ENCODE measurements around the gene TTLL9.

The TTLL9 gene

DNA sequence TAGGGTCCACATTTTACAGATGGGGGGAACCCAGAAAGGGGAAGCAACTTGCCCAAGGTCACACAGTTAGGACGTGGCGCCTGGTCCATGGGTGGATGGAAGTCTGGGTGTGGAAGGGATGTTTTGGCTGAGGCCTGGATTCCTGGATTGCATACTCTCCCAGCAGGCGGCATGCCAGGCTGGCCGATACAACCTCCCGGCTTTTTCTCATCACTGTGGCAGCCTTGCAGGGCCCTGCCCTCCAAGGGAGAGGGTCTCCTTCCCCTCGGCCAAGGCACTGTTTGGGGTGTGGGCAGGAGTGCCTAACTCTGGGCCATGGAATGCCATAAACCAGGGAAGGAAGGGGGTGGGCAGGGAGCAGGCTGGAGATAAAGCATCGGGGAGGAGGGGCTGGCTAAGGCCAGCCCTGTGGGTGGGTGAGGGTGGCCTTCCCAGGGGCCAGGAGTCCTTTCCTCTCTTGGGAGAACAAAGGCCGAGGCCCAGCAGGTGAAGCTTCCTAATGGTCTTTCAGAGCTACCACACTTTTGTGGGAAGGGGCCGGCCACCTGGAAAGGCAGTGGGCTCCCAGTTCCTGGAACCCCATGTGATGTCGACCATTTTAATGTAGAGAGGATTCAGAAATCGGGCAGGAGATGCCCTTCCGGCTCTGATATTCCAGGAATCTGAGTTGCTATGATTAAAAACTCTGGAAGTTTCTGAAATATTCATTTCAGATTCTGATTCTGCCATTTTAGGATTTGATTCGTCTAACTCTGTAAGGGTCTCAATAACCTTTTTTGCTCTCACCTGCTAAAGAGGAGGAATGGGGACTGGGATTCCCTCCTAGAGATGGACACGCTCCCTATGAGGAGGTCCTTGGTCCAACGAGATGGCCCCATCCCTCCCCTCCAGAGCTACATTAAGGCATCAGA, 29.3 kb upstream of the TTLL9 start:
- no peak for TF ChIP-seq ISL1 (CRISPR knock-in tag; IDR thresholded peaks at IDR 0.05)
- no peak for TF ChIP-seq ESRRG (CRISPR knock-in tag; IDR thresholded peaks at IDR 0.05)
- TF ChIP-seq ZNF565 (CRISPR knock-in tag; conservative IDR thresholded peaks at IDR 0.05; ENCODE audit: low read depth) = no peak
- TF ChIP-seq, protein P1, sequence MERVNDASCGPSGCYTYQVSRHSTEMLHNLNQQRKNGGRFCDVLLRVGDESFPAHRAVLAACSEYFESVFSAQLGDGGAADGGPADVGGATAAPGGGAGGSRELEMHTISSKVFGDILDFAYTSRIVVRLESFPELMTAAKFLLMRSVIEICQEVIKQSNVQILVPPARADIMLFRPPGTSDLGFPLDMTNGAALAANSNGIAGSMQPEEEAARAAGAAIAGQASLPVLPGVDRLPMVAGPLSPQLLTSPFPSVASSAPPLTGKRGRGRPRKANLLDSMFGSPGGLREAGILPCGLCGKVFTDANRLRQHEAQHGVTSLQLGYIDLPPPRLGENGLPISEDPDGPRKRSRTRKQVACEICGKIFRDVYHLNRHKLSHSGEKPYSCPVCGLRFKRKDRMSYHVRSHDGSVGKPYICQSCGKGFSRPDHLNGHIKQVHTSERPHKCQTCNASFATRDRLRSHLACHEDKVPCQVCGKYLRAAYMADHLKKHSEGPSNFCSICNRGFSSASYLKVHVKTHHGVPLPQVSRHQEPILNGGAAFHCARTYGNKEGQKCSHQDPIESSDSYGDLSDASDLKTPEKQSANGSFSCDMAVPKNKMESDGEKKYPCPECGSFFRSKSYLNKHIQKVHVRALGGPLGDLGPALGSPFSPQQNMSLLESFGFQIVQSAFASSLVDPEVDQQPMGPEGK (CRISPR knock-in tag; IDR thresholded peaks at IDR 0.05; ENCODE audit: borderline replicate concordance) = no peak
- TF ChIP-seq ZC3H10 (CRISPR knock-in tag; IDR thresholded peaks at IDR 0.05) = no peak
- no peak for TF ChIP-seq ZFP30 (CRISPR knock-in tag; IDR thresholded peaks at IDR 0.05)
- no peak for TF ChIP-seq ARNTL (CRISPR knock-in tag; IDR thresholded peaks at IDR 0.05; ENCODE audit: borderline replicate concordance, low read depth)
- TF ChIP-seq, protein P2, sequence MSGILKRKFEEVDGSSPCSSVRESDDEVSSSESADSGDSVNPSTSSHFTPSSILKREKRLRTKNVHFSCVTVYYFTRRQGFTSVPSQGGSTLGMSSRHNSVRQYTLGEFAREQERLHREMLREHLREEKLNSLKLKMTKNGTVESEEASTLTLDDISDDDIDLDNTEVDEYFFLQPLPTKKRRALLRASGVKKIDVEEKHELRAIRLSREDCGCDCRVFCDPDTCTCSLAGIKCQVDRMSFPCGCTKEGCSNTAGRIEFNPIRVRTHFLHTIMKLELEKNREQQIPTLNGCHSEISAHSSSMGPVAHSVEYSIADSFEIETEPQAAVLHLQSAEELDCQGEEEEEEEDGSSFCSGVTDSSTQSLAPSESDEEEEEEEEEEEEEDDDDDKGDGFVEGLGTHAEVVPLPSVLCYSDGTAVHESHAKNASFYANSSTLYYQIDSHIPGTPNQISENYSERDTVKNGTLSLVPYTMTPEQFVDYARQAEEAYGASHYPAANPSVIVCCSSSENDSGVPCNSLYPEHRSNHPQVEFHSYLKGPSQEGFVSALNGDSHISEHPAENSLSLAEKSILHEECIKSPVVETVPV (CRISPR knock-in tag; IDR thresholded peaks at IDR 0.05) = no peak
- no peak for TF ChIP-seq RARB (CRISPR knock-in tag; IDR thresholded peaks at IDR 0.05)
- TF ChIP-seq BACH2 (CRISPR knock-in tag; IDR thresholded peaks at IDR 0.05; ENCODE audit: borderline replicate concordance) = no peak
- no peak for TF ChIP-seq ZNF70 (CRISPR knock-in tag; IDR thresholded peaks at IDR 0.05)
- no peak for TF ChIP-seq OSR1 (CRISPR knock-in tag; IDR thresholded peaks at IDR 0.05)
- TF ChIP-seq ZNF8 (CRISPR knock-in tag; IDR thresholded peaks at IDR 0.05) = no peak
- no peak for TF ChIP-seq ZFP3 (CRISPR knock-in tag; IDR thresholded peaks at IDR 0.05)
- no peak for TF ChIP-seq CSDC2 (CRISPR knock-in tag; IDR thresholded peaks at IDR 0.05)
- no peak for ATAC-seq

DNA sequence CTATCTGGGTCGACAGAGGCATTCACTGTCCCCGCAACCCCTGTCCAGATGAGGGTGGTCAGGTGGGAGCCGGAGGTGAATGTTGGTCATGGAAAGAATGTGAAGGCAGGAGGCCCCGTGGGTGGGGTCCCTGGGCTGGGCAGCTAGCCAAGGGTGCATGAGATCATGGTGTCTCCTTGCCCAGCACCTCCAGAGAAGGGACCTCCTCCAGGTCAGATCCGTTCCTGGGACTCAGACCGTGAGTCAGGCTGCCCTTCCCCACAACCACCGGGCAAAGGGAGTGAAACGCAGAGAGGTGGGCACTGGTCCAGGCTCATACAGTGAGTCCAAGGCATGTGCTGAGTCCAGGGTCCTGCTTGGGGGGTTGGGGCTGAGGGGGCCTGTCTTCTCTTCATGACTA, 28.5 kb upstream of the TTLL9 start:
- ATAC-seq = peak; percentile 53
- no peak for TF ChIP-seq ZNF565 (CRISPR knock-in tag; conservative IDR thresholded peaks at IDR 0.05; ENCODE audit: low read depth)

DNA sequence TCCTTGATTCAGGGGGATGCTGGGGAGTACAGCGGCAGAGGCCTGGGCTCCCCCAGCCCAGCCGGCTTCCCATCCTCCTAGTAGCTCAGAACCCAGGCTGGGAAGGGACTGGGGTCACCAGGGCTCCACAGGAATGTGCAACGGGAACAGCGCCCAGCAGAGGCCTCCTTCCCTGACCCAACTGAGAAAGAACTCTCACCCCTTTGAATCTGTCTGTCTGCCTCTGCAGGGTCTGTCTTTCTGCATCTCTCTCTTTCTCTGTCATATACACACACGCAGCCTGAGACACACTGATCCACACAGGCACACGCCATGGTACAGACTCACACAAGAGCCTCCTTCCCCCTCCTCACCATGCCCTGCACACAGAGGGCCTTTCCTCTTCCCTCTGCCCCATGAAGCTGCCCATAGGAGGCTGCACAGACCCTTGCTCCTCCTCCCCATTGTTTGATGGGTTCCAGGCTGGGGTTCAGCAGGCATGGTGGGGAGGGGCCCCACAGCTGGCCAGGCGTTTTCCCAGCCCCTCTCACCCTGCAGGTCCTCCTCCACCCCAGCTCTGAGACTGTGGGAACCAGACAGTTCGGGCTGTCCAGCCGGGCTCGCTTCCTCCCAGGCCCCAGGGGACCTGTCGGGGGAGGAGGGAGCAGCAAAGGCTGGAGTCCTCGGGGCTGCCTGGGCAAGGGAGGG, 27.8 kb upstream of the TTLL9 start:
- ATAC-seq = peak; percentile 51
- no peak for TF ChIP-seq ZNF70 (CRISPR knock-in tag; IDR thresholded peaks at IDR 0.05)
- no peak for TF ChIP-seq ISL1 (CRISPR knock-in tag; IDR thresholded peaks at IDR 0.05)
- TF ChIP-seq ZC3H10 (CRISPR knock-in tag; IDR thresholded peaks at IDR 0.05) = no peak
- TF ChIP-seq, protein P3, sequence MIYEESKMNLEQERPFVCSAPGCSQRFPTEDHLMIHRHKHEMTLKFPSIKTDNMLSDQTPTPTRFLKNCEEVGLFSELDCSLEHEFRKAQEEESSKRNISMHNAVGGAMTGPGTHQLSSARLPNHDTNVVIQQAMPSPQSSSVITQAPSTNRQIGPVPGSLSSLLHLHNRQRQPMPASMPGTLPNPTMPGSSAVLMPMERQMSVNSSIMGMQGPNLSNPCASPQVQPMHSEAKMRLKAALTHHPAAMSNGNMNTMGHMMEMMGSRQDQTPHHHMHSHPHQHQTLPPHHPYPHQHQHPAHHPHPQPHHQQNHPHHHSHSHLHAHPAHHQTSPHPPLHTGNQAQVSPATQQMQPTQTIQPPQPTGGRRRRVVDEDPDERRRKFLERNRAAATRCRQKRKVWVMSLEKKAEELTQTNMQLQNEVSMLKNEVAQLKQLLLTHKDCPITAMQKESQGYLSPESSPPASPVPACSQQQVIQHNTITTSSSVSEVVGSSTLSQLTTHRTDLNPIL (CRISPR knock-in tag; IDR thresholded peaks at IDR 0.05; ENCODE audit: low read depth) = no peak
- no peak for TF ChIP-seq TCF4 (CRISPR knock-in tag; IDR thresholded peaks at IDR 0.05; ENCODE audit: borderline replicate concordance)
- no peak for TF ChIP-seq PPARA (CRISPR knock-in tag; IDR thresholded peaks at IDR 0.05; ENCODE audit: borderline replicate concordance)
- TF ChIP-seq, protein P1 (CRISPR knock-in tag; IDR thresholded peaks at IDR 0.05; ENCODE audit: borderline replicate concordance) = no peak
- TF ChIP-seq RARB (CRISPR knock-in tag; IDR thresholded peaks at IDR 0.05) = no peak
- TF ChIP-seq, protein P4, sequence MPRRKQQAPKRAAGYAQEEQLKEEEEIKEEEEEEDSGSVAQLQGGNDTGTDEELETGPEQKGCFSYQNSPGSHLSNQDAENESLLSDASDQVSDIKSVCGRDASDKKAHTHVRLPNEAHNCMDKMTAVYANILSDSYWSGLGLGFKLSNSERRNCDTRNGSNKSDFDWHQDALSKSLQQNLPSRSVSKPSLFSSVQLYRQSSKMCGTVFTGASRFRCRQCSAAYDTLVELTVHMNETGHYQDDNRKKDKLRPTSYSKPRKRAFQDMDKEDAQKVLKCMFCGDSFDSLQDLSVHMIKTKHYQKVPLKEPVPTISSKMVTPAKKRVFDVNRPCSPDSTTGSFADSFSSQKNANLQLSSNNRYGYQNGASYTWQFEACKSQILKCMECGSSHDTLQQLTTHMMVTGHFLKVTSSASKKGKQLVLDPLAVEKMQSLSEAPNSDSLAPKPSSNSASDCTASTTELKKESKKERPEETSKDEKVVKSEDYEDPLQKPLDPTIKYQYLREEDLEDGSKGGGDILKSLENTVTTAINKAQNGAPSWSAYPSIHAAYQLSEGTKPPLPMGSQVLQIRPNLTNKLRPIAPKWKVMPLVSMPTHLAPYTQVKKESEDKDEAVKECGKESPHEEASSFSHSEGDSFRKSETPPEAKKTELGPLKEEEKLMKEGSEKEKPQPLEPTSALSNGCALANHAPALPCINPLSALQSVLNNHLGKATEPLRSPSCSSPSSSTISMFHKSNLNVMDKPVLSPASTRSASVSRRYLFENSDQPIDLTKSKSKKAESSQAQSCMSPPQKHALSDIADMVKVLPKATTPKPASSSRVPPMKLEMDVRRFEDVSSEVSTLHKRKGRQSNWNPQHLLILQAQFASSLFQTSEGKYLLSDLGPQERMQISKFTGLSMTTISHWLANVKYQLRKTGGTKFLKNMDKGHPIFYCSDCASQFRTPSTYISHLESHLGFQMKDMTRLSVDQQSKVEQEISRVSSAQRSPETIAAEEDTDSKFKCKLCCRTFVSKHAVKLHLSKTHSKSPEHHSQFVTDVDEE (CRISPR knock-in tag; IDR thresholded peaks at IDR 0.05) = no peak
- TF ChIP-seq ZNF565 (CRISPR knock-in tag; conservative IDR thresholded peaks at IDR 0.05; ENCODE audit: low read depth) = no peak
- TF ChIP-seq GLIS3 (CRISPR knock-in tag; IDR thresholded peaks at IDR 0.05) = no peak
- TF ChIP-seq SNAI2 (CRISPR knock-in tag; IDR thresholded peaks at IDR 0.05) = no peak
- TF ChIP-seq TOX (CRISPR knock-in tag; IDR thresholded peaks at IDR 0.05; ENCODE audit: borderline replicate concordance) = no peak
- no peak for TF ChIP-seq ZFP30 (CRISPR knock-in tag; IDR thresholded peaks at IDR 0.05)
- no peak for TF ChIP-seq OSR1 (CRISPR knock-in tag; IDR thresholded peaks at IDR 0.05)
- TF ChIP-seq ARNTL (CRISPR knock-in tag; IDR thresholded peaks at IDR 0.05; ENCODE audit: borderline replicate concordance, low read depth) = no peak
- no peak for TF ChIP-seq ZNF8 (CRISPR knock-in tag; IDR thresholded peaks at IDR 0.05)
